Activated CD8-positive, alpha-beta memory T cell treated with anti-CD3 and anti-CD28 coated beads for 1 hour (primary cell): ENCODE measurements around the gene TMC6.
A peak's percentile ranks its signal among the peaks of the same experiment; 100 is the strongest.
"Not testable (repeated sequence)": the region's sequence is repeated elsewhere in the genome, so short reads cannot be mapped to it uniquely, and the experiment has no call there.

ENCODE experiments used
- DNase-seq, 2 donors: peaks; one replicate each; pipeline ENCODE4 v3.0.0-alpha.2; 2020; ENCODE audit warnings: low read depth in 1 of 2; ENCODE audit errors: extremely low read depth in 1 of 2

TMC6 gene, protein sequence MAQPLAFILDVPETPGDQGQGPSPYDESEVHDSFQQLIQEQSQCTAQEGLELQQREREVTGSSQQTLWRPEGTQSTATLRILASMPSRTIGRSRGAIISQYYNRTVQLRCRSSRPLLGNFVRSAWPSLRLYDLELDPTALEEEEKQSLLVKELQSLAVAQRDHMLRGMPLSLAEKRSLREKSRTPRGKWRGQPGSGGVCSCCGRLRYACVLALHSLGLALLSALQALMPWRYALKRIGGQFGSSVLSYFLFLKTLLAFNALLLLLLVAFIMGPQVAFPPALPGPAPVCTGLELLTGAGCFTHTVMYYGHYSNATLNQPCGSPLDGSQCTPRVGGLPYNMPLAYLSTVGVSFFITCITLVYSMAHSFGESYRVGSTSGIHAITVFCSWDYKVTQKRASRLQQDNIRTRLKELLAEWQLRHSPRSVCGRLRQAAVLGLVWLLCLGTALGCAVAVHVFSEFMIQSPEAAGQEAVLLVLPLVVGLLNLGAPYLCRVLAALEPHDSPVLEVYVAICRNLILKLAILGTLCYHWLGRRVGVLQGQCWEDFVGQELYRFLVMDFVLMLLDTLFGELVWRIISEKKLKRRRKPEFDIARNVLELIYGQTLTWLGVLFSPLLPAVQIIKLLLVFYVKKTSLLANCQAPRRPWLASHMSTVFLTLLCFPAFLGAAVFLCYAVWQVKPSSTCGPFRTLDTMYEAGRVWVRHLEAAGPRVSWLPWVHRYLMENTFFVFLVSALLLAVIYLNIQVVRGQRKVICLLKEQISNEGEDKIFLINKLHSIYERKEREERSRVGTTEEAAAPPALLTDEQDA

DNA sequence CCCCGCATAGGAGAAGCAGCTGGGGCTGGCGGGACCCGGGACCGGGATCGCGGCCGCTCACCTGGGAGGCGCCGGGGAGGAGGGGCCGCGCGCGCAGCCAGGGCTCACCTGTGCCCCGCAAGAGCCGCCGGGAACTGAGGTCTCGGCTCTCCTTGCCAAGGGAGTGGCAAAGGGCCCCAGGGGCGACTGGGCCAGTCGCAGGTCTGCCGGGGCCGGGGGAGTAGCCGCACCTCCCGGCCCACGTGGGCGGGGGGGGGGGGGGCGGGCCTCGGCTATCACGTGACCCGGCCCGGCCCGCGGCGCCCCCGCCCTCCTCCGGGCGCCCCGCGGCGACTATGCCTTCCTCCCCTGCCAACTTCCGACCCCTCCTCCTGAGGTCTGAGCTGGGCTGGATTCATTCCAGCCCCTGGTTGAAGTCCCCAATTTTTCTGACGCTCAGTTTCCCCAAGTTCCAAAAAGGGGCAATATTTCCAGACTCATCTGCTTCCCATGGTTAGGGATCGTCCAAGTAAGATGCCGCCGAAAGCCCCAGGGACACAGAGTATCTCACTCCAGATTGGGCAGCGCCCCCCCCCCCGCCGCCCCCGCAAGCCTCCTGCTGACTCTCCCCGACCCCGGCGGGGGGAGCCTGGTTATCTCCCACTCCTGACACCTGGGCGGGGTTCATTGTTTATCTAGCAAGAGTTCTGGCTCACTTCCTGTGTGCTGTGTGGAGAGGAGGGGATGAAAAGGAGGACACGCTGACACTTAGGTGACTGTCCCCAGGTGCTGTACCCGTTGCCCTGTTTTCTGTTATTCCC lies at the start of gene TMC6:
TSS of gene TMC6 (minus strand) at position 205 of the 800 bp plus-strand sequence. CDS start 1,923 bp downstream, outside the sequence.
- peak in 1 of 2 donors; percentile 56 for DNase-seq

DNA sequence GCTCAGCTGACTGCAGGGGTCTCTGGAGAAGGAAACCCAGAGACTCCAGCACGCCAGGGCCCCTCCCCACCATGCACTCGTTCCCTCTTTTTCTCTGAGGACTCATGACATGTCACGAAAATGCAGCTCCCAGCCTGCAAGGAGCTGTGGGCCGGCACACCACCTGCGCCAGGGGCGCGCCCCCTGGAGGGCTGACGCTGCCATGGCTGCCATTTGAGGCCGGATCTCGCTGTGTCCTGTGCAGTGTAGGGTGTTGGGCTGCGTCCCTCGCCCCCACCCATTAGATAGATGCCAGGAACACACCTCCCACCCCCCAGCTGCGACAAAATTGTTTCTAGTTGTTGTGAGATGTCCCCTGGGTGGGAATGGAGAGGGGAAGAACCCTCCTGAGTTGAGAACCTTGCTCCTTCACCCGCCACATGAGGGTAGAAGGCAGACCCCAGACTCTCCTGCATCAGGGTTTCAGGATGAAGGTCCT lies 48.0 kb upstream of the TMC6 start:
- peak; percentile 17 to 60 for DNase-seq

DNA sequence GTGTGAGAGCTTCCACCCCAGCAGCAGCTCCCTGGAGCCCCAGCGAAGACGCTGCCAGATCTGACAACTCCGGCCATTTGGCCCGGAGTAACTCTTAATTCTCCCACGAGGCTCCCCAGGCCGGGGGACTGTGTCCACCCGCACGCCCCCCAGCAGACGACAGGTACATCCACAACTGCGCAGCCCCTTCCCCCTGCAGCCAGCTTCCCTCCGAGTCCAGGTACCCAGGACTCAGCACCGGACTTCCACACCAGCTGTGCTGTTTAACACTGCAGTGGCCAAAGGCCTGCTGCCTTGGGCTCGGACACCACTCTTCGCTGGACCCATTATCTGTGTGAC lies 47.1 kb upstream of the TMC6 start:
- no peak for DNase-seq

DNA sequence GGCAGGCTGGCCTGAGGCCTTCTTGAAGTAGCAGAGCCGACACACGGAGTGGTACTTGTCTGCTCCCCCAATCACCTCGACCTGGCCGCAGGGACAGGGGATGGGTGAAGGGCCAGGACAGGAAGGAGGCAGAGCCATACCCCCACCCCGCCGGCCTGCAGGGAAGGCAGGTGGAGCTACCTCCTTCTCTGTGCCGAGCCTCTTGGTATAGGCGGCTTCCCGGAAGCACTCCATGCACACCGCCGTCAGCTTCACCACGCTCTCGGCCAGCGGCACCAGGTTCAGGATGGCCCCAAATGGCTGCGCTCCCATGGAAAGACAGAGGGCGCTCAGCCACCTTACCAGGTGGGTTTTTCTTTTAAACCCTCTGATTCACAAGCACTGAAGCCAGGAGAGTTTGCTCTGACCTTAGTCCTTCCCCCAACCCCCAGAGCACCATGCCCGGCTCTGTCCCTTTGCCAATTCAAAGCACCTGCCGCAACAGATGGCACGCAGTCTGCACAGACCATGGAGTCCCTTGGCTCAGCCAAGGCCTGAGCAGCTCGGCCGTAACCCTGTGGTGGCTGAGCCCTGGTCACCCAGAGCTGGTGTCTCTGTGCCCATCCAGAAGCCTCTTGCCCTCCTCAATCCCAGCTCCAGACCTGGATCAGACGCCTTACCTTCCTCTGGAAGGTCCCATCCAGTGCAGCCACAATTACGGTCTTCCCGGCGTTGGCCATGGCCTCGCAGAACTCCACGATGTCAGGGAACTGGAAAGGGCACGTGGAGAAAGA lies 46.5 kb upstream of the TMC6 start:
- no peak for DNase-seq

DNA sequence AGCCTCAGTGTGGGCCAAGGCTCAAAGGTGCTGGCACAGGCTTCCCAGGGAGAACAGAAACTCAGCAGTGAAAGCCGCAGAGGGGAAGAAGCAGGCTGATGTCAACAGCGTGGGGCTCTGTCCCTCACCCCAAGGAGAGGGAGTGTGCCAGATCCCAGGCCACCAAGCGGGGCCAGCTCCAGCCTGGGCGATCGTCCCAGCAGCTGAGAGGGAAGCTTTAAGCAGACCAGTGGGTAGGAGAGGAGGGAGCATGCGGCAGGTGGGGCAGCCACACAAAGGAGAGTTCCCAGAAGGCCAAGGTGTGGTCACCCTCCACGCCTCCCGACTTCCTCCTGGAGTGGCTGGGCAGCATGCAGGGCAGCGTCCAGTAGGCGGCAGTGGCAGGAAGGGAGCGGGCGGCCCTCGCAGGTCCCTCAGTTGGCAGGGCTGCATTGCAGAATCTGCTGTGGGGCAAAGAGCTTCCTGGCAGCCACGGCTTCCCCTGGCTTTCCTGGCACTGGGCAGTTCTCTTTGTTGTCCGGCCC lies 45.9 kb upstream of the TMC6 start:
- no peak for DNase-seq

DNA sequence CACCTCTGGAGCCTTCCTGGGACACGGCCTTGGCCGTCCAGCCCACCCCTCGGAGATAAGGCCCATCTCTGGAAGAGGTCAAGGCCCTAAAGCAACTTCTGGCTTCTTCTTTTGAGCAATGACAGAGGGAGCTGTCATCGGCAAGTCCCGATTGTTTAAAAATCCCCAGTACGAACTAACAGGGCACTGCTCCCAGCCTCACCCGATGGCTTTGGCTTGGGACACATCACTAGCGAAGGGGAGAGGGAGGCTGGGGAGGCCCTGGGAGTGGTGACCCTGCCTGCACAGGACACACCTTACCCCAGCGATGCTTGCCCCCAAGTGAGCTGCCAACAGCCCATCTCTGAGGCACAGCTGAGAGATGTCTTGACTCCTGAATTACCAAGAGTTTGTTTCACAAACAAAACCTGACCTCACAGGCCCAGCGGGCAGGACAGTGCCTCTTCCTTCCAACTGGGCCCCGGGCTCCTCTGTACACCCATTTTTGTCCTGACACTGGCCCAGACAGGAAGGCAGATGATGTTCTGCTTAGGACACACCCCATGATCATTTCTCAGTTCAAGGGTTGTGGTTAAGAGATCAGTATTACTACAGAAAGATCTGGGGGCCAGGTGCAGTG lies 44.7 kb upstream of the TMC6 start:
- DNase-seq = no peak

DNA sequence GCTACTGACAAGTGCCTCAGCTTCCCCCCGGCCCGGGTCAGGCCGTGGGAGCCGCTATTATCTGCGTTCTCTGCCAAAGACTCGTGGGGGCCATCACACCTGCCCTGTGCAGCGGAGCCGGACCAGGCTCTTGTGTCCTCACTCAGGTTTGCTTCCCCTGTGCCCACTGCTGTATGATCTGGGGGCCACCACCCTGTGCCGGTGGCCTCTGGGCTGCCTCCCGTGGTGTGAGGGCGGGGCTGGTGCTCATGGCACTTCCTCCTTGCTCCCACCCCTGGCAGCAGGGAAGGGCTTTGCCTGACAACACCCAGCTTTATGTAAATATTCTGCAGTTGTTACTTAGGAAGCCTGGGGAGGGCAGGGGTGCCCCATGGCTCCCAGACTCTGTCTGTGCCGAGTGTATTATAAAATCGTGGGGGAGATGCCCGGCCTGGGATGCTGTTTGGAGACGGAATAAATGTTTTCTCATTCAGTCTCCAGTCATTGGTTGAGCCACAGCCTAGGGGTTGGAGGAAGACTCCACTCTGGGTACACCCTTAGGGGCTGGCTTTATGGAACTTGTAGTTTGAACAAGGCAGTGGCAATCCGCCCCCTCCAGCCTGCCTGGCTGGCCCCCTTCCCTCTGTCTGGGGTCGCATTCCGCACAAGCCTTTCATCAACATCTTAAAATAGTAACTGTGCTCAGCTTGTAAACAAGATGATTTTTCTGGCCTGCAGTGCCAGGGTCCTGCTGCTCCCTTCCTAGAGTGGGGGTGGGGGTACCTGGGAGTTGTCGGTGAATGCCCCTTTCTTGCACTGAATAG lies 43.9 kb upstream of the TMC6 start:
- no peak for DNase-seq

DNA sequence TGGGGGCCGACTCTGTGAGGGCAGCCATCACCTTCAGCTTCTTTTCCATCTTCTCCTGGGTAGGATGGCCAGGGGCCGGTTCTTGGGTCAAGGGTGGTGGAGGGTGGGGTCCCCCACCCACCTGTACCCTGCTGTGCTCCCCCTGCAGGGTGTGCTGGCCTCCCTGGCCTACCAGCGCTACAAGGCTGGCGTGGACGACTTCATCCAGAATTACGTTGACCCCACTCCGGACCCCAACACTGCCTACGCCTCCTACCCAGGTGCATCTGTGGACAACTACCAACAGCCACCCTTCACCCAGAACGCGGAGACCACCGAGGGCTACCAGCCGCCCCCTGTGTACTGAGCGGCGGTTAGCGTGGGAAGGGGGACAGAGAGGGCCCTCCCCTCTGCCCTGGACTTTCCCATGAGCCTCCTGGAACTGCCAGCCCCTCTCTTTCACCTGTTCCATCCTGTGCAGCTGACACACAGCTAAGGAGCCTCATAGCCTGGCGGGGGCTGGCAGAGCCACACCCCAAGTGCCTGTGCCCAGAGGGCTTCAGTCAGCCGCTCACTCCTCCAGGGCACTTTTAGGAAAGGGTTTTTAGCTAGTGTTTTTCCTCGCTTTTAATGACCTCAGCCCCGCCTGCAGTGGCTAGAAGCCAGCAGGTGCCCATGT lies 43.2 kb upstream of the TMC6 start:
- not testable (repeated sequence) for DNase-seq

DNA sequence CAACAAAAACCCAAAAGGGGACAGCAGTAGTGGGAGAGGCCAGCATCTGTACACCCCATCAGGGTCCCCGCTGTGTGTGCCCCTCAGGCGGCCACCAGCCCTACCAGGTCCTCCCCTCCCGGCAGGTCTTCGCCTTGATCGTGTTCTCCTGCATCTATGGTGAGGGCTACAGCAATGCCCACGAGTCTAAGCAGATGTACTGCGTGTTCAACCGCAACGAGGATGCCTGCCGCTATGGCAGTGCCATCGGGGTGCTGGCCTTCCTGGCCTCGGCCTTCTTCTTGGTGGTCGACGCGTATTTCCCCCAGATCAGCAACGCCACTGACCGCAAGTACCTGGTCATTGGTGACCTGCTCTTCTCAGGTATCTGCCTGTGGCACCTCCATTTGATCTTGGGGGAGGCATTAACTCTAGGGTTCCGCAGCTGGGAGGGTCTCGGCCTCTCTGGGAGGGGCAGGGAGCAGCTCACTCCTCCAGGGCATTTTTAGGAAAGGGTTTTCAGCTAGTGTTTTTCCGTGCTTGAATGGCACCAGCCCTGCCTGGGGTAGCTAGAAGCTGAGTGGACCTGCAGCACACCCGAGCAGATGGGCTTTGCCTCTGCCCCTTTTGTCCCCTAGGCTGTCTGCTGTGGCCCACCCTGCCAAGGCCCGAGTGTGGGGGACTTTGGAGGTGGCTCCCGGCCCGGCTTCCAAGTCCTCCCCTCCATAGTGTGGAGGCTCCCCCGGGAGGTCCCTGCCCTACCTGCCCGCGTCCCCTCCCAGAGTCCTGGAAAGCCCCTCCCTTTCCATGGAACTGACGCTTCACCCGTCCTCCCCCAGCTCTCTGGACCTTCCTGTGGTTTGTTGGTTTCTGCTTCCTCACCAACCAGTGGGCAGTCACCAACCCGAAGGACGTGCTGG lies 42.4 kb upstream of the TMC6 start:
- no peak for DNase-seq

DNA sequence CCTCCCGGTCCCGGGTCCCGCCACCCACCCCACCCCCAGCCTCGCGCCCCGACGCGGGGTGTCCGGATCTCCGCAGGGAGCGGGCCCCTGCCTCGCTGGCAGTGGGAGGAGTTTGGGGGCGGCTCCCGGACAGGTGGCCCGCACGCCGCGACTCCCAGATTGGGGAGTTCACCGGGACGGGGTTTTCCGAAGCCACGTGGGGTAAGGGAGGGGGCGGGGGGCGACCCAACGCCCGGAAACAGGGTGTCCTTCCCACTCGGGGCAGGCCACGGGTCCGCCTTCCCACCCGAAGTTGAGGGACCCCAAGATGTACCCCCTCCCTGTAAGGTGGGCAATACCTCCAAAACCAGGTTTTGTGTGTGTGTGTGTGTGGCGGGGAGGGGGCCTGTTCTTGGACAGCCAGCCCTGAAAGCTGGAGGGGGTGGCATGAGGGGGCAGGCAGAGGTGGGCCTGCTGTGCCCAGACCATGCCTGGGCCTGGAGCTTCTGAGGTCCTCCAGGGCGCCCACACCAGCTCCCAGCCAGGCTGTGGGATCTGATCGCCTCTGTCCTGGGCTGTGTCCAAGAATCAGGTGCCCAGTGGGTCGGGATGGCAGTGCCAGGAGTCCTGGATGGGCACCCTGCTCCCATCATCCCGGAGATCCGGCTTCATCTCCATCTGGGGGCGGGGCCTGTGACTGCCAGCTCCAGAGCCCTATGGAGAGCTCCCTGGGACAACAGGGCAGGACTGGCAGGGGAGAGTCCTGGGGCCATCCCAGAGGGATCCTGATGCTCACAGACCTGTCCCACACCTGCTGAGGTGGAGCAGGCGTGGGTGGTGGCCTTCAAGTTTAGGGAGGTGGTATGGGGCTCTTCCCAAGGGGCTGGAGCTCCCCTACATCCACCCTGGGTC lies 40.6 kb upstream of the TMC6 start:
- peak in 1 of 2 donors; percentile 27 for DNase-seq

DNA sequence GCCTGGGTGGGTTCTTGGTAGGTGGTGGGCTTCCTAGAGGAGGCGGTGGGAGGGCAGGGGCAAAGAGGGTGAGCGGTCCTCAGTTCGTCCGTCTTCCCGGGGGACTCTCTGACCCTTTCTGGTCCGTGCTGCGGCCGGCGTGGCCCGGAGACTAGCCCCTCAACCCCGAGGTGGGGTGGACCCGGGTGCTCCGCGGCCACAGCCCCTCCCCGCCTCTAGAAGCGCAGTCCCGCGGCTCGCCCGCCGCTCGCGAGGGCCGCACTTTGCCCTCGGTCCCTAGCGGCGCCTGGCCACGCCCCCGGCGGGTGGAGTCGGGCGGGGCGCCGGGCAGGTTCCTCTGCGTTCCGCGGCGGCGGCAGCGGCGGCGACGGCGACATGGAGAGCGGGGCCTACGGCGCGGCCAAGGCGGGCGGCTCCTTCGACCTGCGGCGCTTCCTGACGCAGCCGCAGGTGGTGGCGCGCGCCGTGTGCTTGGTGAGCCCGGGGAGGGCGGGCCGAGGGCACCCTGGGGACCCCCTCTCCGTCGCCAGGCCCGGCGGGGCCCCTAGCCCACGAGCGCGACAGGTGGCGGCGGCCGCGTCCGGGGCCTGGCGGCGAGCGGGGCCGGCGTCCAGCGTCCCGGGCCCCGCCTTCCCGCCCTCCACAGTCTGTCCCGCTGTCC lies 39.8 kb upstream of the TMC6 start, which contains the start of gene SYNGR2:
TSS of gene SYNGR2 (plus strand) at position 340 of the 661 bp plus-strand sequence. CDS start at position 376, 36 bp downstream.
- DNase-seq = peak; percentile 44 to 82

DNA sequence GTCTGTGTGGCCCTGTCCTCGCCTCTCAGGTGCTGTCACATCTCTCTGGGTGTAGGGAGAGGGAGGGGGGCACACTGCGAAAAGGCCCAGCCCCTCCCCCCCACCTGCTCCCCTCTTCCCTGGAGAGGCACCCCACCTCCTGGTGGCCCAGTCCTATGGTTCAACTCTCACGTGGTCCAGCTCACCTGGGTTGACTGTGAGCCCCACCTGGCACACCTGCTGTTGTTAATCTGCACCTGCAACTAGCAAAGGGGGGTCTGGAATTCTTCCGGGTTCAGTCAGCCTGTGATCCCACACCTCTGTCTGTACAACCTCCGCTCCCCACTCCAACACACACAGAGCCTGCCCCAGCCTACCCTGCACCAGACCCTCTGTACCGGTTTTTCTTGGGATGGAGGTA lies 37.9 kb upstream of the TMC6 start:
- DNase-seq = no peak

DNA sequence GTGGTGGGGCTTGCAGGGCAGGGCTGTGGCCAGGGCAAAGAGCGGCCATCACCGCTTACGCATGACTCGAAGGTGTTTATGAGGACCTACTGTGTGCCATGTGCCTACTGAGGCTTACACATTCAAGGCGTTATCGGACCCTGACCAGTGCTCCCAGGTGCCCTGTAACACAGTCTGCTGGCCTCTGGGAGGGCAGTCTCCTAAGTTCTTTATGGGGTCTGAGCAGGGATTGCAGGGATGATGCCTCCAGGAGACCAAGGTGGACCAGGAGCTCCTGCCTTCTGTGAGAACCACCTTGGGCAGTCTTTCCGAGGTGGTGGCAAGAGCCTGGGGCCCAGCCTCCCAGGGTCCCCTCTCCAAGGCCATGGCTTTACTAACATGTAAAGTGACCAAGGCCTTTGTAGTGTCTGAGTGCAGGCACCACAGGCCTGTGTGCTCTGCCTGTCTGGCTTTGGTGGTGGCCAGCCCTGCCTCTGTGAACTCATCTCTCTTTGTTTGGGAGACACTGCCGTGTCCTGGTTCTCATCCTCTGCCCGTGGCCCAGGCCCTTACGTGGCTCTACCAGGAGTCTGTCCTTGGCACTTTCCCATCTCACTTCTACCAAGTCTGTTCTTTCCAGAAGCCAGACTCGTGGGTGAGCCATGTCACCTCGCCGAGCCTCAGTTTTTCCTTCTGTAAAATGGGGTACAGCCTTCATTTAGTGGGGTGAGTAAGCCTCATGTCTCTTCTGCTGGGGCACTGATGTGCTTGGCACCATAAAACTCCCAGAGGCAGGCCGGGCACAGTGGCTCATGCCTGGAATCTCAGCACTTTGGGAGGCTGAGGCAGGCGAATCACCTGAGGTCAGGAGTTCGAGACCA lies 36.4 kb upstream of the TMC6 start:
- no peak for DNase-seq

DNA sequence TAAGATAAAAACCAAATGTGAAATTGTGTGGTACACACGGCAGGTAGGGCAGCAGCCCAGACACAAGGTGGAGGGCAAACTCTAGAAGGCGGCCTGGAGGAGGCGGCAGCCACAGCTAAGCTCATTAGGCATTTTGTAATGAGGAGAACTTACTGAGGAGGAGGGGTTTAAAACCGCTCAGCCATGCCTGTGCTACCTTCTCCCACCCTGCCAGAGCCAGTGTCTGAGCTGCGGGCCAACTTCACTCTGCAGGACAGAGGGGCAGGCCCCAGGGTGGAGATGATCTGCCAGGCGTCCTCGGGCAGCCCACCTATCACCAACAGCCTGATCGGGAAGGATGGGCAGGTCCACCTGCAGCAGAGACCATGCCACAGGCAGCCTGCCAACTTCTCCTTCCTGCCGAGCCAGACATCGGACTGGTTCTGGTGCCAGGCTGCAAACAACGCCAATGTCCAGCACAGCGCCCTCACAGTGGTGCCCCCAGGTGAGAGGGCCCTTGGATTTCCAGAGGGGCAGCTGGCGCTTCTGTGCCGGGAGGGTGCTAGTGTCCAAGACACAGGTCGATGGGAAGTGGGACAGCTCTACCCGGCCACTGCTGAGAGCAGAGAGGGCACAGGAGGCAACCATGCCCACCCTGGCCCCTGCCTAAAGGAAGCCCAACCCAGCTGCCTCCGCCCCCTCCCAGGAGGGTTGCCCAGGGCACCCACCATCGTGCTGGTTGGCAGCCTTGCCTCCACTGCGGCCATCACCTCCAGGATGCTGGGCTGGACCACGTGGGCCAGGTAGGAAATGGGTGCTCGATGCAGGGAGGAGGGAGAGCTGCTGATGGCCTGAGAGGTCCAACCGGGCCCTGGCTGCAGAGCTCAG lies 35.6 kb upstream of the TMC6 start:
- no peak for DNase-seq
